ENCODE measurements around the gene CD302. TPM values are rescaled to one million over a fixed set of nuclear protein-coding genes. Genes with fewer than 3 reads are reported as not detected.
"Not testable (repeated sequence)": the region's sequence is repeated elsewhere in the genome, so short reads cannot be mapped to it uniquely, and the experiment has no call there.

CD302 gene
- polyA plus RNA-seq, 12 donors = 15.8 to 27.5 (median 20.0) TPM; not detected in 1

DNA sequence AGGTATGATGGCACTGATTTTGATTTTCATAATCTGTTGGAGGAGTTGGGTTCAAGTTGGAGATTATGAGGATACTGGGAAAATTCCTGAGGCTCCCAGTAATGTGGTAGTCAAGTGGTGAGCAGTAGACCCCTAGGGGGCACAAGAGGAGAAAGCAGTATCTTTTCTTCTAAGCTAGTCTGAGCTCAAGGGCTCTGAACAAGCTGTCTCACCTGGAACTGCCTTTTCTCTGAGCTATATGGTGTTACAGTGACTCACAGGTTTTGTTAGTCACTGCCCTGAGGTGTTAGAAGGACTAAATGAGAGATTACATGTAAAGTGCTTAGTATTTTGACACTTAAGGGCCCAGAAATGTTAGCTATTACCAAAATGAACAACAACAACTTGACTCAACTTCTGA, 42.2 kb downstream of the CD302 start:
- no peak for DNase-seq

GRCh38 chr2:159755014-159755413, 43.0 kb downstream of the CD302 start:
- DNase-seq = no peak

DNA sequence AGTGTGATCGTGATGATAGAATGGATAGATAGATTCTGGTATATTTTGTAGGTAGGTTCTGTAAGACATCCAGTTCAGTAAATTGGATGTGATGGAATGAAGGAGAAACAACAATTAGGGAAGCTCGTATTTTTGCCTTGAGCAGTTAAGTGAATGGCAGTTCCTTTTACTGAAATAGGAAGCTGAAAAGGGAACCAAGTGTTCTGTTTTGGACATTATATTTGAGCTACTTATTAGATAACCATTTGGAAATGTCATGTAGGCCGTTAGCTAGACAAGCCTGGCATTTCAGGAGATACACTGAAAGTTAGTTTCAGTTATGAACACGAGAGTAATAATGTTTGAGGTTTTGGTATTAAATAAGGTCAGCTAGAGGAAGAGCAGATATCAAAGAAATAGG, 44.2 kb downstream of the CD302 start:
- no peak for DNase-seq

GRCh38 chr2:159750873-159751272, 47.1 kb downstream of the CD302 start:
- no peak for DNase-seq

DNA sequence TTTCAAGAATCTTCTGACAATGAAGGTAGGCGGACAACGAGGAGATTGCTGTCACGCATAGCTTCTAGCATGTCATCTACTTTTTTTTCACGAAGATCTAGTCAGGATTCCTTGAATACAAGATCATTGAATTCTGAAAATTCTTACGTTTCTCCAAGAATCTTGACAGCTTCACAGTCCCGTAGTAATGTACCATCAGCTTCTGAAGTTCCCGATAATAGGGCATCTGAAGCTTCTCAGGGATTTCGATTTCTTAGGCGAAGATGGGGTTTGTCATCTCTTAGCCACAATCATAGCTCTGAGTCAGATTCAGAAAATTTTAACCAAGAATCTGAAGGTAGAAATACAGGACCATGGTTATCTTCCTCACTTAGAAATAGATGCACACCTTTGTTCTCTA, 49.9 kb downstream of the CD302 start:
- DNase-seq = no peak

- not testable (repeated sequence) for DNase-seq
Measured at GRCh38 chr2:159745237-159745636, 52.8 kb downstream of the CD302 start.

DNA sequence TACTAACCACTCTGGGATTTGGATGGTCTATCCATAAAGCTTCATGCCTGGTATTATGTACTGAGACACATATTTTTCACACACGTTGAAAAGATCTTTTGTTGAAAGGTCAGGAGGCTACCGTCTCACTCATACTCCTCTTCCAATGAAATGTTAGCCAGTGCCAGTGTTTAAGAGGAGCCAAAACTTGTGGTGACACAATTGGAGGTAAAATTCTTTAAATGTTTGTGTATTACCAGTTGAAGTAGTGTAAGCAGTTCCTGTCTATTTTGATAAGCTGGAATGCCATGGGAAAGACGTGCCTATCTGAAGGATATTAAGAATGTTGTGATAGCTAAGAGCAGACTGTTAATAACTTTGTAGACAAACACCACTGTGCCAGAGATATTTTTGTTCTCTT, 53.6 kb downstream of the CD302 start:
- no peak for DNase-seq

- no peak for DNase-seq
Measured at GRCh38 chr2:159742846-159743245, 55.2 kb downstream of the CD302 start.

DNA sequence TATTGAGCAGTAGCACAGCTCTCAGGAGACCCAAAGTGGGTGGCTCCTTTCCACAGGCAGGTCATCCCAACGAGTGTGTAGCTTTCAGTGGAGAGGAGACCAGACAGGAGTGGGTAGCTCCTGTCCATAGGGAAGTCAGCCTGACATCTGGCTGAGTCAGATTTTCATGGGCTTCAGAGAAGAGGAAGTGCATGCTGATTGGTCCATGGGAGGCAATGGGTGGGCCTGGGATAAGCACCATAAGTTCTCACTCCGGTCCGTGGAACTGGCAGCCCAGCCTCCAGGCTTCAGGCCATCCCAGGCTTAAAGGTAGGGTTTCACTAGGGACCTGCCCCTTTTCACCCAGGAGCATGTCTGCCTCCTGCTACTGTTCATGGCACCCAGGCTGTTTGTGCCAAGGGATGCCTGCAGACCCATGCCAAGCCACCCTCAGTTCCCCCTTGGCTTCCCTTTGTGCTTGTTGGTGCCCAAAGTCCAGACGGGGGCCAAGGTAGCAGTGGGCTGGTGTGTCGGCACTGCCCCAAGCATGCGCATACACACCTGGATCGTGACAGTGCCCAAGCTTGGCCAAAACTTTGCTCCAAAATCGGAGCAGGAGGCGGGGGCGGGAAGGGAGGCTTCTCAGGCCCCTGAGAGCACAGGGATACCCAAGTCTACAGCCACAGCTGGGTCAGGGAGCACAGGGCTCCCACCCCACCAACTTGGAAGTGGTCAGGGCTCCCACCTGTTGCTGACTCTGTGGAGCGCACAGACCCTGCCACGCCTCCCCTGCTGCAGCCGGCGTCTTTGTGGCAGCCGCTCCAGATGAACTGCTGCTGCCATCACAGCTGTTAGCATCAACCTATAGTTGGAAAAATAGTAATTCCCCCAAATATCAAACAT, 59.3 kb downstream of the CD302 start:
- no peak for DNase-seq

GRCh38 chr2:159737917-159738296, 60.1 kb downstream of the CD302 start:
- no peak for DNase-seq

GRCh38 chr2:159737292-159737916, 60.6 kb downstream of the CD302 start:
- DNase-seq = no peak

DNA sequence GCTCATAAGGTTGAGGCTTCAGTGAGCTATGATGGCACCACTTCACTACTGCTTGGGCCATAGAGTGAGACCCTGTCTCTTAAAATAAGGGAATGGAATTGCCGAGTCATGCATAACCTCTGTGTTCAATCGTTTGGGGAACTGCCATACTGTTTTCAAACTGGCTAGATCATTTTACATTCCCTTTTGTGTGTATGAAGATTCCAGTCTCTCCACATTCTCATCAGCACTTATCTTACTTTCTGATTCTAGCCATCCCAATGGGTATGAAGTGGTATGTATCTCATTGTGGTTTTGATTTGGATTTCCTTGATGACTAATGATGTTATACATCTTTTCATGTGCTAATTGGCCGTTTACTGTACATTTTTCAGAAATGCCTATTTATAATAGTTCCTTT, 62.0 kb downstream of the CD302 start:
- DNase-seq = no peak

DNA sequence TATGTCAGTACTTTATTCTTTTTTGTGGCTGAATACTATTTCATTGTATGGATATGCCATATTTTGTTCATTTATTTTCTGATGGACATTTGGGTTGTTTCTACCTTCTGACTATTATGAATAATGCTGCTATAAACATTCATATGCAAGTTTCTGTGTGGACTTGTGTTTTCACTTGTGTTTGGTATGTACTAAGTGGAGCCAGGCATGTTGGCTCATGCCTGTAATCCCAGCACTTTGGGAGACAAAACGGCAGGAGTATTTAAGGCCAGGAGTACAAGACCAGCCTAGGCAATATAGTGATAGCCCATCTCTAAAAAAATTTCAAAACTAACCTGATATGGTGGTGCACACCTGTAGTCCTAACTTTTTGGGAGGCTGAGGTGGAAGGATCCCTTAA, 62.4 kb downstream of the CD302 start:
- no peak for DNase-seq

DNA sequence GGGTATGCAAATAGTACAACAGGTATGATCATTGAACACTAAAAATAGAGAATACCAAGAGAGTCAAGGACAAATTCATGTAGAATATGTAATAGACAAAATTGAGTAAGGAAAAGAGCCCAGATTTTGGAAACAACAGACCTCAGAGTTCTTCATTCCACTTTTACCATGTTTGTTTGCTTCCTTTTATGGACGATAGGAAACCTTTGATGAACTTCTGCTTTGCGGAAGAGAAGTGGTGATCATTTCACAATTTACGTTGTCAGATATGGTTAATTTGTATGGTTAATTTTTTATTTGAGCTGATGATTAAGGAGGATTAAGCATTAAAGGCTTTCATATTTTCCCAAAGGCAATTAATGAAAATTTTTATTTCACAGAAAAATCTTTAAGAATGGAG, 69.4 kb downstream of the CD302 start:
- no peak for DNase-seq

GRCh38 chr2:159725713-159726112, 72.3 kb downstream of the CD302 start:
- DNase-seq = no peak

- not testable (repeated sequence) for DNase-seq
Measured at GRCh38 chr2:159724795-159725572, 73.0 kb downstream of the CD302 start.

DNA sequence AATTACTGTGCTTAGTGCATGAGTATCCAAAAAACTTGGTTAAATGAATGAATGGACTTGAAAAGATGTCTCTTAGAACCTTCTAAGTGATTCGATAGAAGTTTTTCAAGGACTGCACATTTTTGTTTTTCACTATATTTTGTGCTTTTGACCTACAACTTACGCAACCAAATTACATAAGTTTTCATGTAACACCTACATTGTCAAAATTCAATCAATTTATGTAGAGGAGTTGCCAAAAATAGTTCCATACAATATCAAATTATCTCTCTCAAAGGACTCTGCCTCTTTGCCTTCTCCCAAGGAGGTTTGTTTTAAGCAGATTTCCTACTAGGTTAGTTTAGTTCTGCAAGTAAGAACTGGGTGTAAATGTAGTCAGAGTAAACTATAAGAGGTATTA, 75.4 kb downstream of the CD302 start:
- no peak for DNase-seq

GRCh38 chr2:159720676-159721075, 77.3 kb downstream of the CD302 start:
- no peak for DNase-seq
